Endothelial cell of umbilical vein (primary cell): ENCODE data around the gene ZBTB20. TPM values are rescaled to one million over a fixed set of nuclear protein-coding genes. Genes with fewer than 3 reads are reported as not detected.

Experiments used
- BruUV-seq: library from RNA; stranded (reverse); fragments of 400-500 nt; replicated peaks from 2 replicates; lab custom pipeline; 2021; lab: Mats Ljungman, UMichigan
- CTCF ChIA-PET: fragments of 300-600, 350-600 bp; sonication (Branson Sonifier 250); formaldehyde crosslinking; loops from one replicate; lab custom pipeline; 2021; ENCODE audit warnings: antibody characterized with exemption, inconsistent platforms; lab: Charles Lee
- POLR2A ChIA-PET: fragments of 300-600, 350-600 bp; sonication (Branson Sonifier 250); formaldehyde crosslinking; loops from one replicate; lab custom pipeline; 2021; ENCODE audit warnings: antibody characterized with exemption, inconsistent platforms; lab: Charles Lee
- DNase-seq: peaks from one replicate; pipeline ENCODE4 v3.0.0-alpha.2; 2011; ENCODE audit warnings: low read depth, low spot score
- FAIRE-seq: peaks from 2 replicates; lab custom pipeline; 2011; peaks lifted over from hg19 to GRCh38; lab: Jason Lieb, UNC
- H2AFZ ChIP-seq: 2 replicates; pipeline ENCODE4 v1.6.0; 2012; ENCODE audit warnings: low read depth, low read length, control low read depth, inconsistent platforms
- H3K27ac ChIP-seq: 2 replicates; pipeline ENCODE4 v1.5.1; 2011; ENCODE audit warnings: low read depth, mild to moderate bottlenecking, control low read depth, low read length, moderate library complexity; ENCODE audit not compliant: insufficient read depth
- H3K27me3 ChIP-seq, 2 experiments: 2 replicates each; pipeline versions ENCODE4 v1.6.0 to v1.6.1; 2011; ENCODE audit warnings: low read length in 2 of 2, mixed read lengths in 1 of 2; ENCODE audit not compliant: control insufficient read depth in 2 of 2, insufficient read depth in 2 of 2
- H3K36me3 ChIP-seq, 2 experiments: 2 replicates in 1 of 2; 3 replicates in 1 of 2; pipeline ENCODE4 v1.5.1; 2011; ENCODE audit warnings: low read length in 2 of 2, mild to moderate bottlenecking in 1 of 2, moderate library complexity in 1 of 2; ENCODE audit not compliant: control insufficient read depth in 2 of 2, insufficient read depth in 2 of 2; ENCODE audit errors: extremely low read depth in 1 of 2
- H3K4me1 ChIP-seq: 3 replicates; pipeline ENCODE4 v1.5.1; 2011; ENCODE audit warnings: mild to moderate bottlenecking, low read length; ENCODE audit not compliant: control insufficient read depth, insufficient read depth; ENCODE audit errors: extremely low read depth
- H3K4me2 ChIP-seq: 2 replicates; pipeline ENCODE4 v1.6.1; 2011; ENCODE audit warnings: low read length, control low read depth, mixed read lengths; ENCODE audit not compliant: insufficient read depth
- H3K4me3 ChIP-seq, 3 experiments: fragments of 200-600 bp in 1 of 3; sonication (generic), shearing (Covaris generic) in 1 of 3; replicated peaks in 1 of 3; 2 replicates each; pipeline ENCODE4 v1.5.1; 2011 to 2016; ENCODE audit warnings: control low read depth in 3 of 3, low read length in 3 of 3, mild to moderate bottlenecking in 2 of 3, inconsistent platforms in 1 of 3, low read depth in 1 of 3, moderate library complexity in 1 of 3; ENCODE audit not compliant: insufficient read depth in 1 of 3
- H3K79me2 ChIP-seq: 2 replicates; pipeline ENCODE4 v1.6.0; 2012; ENCODE audit warnings: low read length, inconsistent platforms; ENCODE audit not compliant: control insufficient read depth, insufficient read depth
- H3K9ac ChIP-seq: replicated peaks from 2 replicates; pipeline ENCODE3; 2011; ENCODE audit warnings: low read length, control low read depth; ENCODE audit not compliant: insufficient read depth; ENCODE audit errors: extremely low read depth
- H3K9me1 ChIP-seq: replicated peaks from 3 replicates; pipeline ENCODE4 v1.6.0; 2011; ENCODE audit warnings: mild to moderate bottlenecking, low read length; ENCODE audit not compliant: control insufficient read depth, insufficient read depth; ENCODE audit errors: extremely low read depth
- H3K9me3 ChIP-seq: replicated peaks from 2 replicates; pipeline ENCODE4 v1.5.1; 2012; ENCODE audit warnings: low read length, inconsistent platforms; ENCODE audit not compliant: control insufficient read depth, insufficient read depth
- H4K20me1 ChIP-seq: replicated peaks from 2 replicates; pipeline ENCODE3; 2011; ENCODE audit warnings: mild to moderate bottlenecking, low read length; ENCODE audit not compliant: control insufficient read depth, insufficient read depth; ENCODE audit errors: extremely low read depth
- EZH2 ChIP-seq: IDR thresholded peaks from 2 replicates; pipeline ENCODE4 v1.6.1; 2012; ENCODE audit warnings: borderline replicate concordance, low read depth, mild to moderate bottlenecking, moderate library complexity, low read length, inconsistent platforms; ENCODE audit not compliant: severe bottlenecking
- FOS ChIP-seq: IDR thresholded peaks from 2 replicates; pipeline ENCODE4 v1.6.1; 2011; ENCODE audit warnings: mild to moderate bottlenecking, low read length, moderate library complexity, borderline replicate concordance; ENCODE audit not compliant: insufficient read depth
- GATA2 ChIP-seq: IDR thresholded peaks from 2 replicates; pipeline ENCODE4 v1.7.0; 2011; ENCODE audit warnings: low read depth, mild to moderate bottlenecking, moderate library complexity, mixed read lengths, low read length; ENCODE audit not compliant: insufficient read length, insufficient read depth
- JUN ChIP-seq: IDR thresholded peaks from 2 replicates; pipeline ENCODE4 v1.6.1; 2011; ENCODE audit warnings: borderline replicate concordance, low read depth; ENCODE audit not compliant: insufficient read length, insufficient read depth
- MAX ChIP-seq: IDR thresholded peaks from 2 replicates; pipeline ENCODE4 v1.6.1; 2011; ENCODE audit not compliant: insufficient read depth, insufficient read length
- MYC ChIP-seq: IDR thresholded peaks from one replicate; pipeline ENCODE4 v1.6.1; 2011; ENCODE audit warnings: mild to moderate bottlenecking, low read depth, low read length
- POLR2A ChIP-seq: IDR thresholded peaks from 2 replicates; pipeline ENCODE4 v1.6.1; 2012; ENCODE audit warnings: low read depth, mild to moderate bottlenecking, control low read depth, low read length
- POLR2AphosphoS5 ChIP-seq: IDR thresholded peaks from 2 replicates; pipeline ENCODE4 v1.6.1; 2012; ENCODE audit warnings: low read depth, mild to moderate bottlenecking, control low read depth, low read length, moderate library complexity; ENCODE audit not compliant: insufficient read depth
- dilution Hi-C: fragments of 300-500 bp; cut with MboI; formaldehyde crosslinking; loops from one replicate; pipeline ENCODE4 v1.15.0; 2019; ENCODE audit warnings: low sequenced_read_pairs; ENCODE audit not compliant: extremely low pct_ligation_motif_present
- intact Hi-C: fragments of 100-400 bp; cut with micrococcal nuclease; formaldehyde crosslinking; loops from one replicate; pipeline ENCODE4 v1.10.0; 2022
- polyA plus RNA-seq, 4 experiments: library from polyadenylated mRNA; depleted of rRNA in 3 of 4; stranded (reverse) in 3 of 4; unstranded in 1 of 4; fragments of >200 nt; gene quantifications; 2 replicates each; pipeline versions ENCODE4 v1.2.1 to v1.2.3, GENCODE V29; 2011 to 2012; ENCODE audit warnings: missing spikeins in 1 of 4
- total RNA-seq: library from RNA; stranded (reverse); gene quantifications from 2 replicates; pipeline ENCODE4 v1.2.3, GENCODE V29; 2021
- TF ChIP-seq, protein P1 (sequence below), 2 donors: IDR thresholded peaks; 1 replicate in 1 of 2; 2 replicates in 1 of 2; pipeline ENCODE4 v1.5.1; 2011; ENCODE audit warnings: low read length in 2 of 2, mild to moderate bottlenecking in 2 of 2, moderate library complexity in 2 of 2, control low read depth in 1 of 2, inconsistent platforms in 1 of 2, low read depth in 1 of 2; ENCODE audit not compliant: insufficient read depth in 1 of 2; ENCODE audit errors: extremely low read depth in 1 of 2

ZBTB20 gene
- total and polyA plus RNA-seq, 2 donors (not counting 3 experiments of a cell fraction or from before 2014, with no cell fraction given), result 2.1 to 20.5 TPM

GRCh38 chr3:114308830-114309229 lies 838.3 kb downstream of the ZBTB20 start:
- Histone ChIP-seq H3K9ac (no peak overlapping the region), H3K79me2 (no peaks in the 10 kb centered on the region), H3K27ac (no peak overlapping the region), H3K9me1 (no peaks in the 10 kb centered on the region), H2AFZ (no peak overlapping the region), H3K4me3 (no peak overlapping the region), H3K36me3 (no peaks in the 10 kb centered on the region), H3K4me1 (no peaks in the 10 kb centered on the region), H3K27me3 (peaks cover 2 to 6% of the 10 kb centered on the region in 2 experiments), H3K4me2 (no peak overlapping the region), H4K20me1 (no peaks in the 10 kb centered on the region), H3K9me3 (no peaks in the 10 kb centered on the region)
- no TSS peak for BruUV-seq
- dilution Hi-C loops, result no loop called here
- intact Hi-C loops, result no loop called here
- ChIA-PET CTCF (no interaction called here), POLR2A (no interaction called here)
- TF ChIP-seq MAX (no peak), POLR2A (no peak)
- DNase-seq (no peak), FAIRE-seq (no peak)

DNA sequence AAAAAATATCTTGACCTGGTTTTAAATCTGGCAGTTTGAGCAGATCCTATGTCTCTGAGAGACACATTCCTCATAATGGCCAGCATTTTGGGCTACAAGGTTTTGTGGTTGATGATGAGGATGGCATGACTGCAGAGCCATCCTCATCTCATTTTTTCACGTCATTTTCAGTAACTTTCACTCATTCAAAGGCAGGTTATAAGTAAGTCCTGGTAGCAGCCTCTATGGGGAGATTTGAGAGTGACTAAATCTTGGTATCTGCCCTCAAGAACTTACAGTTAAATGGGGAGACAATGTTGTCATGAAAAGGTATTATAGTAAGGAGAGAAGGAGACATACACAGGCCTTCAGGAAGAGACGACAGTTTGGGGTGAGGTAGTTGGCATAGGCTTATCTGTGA lies 838.7 kb downstream of the ZBTB20 start:
- FAIRE-seq, result no peak

More for the DNA sequence above, 838.7 kb downstream of the ZBTB20 start:
- Histone ChIP-seq H3K4me1 (no peaks in the 10 kb centered on the region), H3K4me3 (no peak overlapping the region), H3K4me2 (no peak overlapping the region), H3K27ac (no peak overlapping the region), H3K27me3 (peaks cover 2 to 6% of the 10 kb centered on the region in 2 experiments), H3K9me3 (no peaks in the 10 kb centered on the region), H2AFZ (no peak overlapping the region), H3K36me3 (no peaks in the 10 kb centered on the region), H3K9me1 (no peaks in the 10 kb centered on the region), H3K9ac (no peak overlapping the region), H3K79me2 (no peaks in the 10 kb centered on the region), H4K20me1 (no peaks in the 10 kb centered on the region)
- BruUV-seq, result no TSS peak
- intact Hi-C loops (no loop called here), dilution Hi-C loops (no loop called here)
- TF ChIP-seq GATA2 (no peak), FOS (no peak), MAX (no peak), EZH2 (no peak), MYC (no peak), POLR2AphosphoS5 (no peak), JUN (no peak), POLR2A (no peak)
- TF ChIP-seq, protein P1, sequence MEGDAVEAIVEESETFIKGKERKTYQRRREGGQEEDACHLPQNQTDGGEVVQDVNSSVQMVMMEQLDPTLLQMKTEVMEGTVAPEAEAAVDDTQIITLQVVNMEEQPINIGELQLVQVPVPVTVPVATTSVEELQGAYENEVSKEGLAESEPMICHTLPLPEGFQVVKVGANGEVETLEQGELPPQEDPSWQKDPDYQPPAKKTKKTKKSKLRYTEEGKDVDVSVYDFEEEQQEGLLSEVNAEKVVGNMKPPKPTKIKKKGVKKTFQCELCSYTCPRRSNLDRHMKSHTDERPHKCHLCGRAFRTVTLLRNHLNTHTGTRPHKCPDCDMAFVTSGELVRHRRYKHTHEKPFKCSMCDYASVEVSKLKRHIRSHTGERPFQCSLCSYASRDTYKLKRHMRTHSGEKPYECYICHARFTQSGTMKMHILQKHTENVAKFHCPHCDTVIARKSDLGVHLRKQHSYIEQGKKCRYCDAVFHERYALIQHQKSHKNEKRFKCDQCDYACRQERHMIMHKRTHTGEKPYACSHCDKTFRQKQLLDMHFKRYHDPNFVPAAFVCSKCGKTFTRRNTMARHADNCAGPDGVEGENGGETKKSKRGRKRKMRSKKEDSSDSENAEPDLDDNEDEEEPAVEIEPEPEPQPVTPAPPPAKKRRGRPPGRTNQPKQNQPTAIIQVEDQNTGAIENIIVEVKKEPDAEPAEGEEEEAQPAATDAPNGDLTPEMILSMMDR (IDR thresholded peaks at IDR 0.05; ENCODE audit: extremely low read depth in 1 of 2, insufficient read depth in 1 of 2, low read depth in 1 of 2, low read length in 2 of 2), result no peak
- DNase-seq, result no peak
- ChIA-PET POLR2A (no interaction called here), CTCF (interaction anchor here (1.4 kb wide), 1 partner anchor 19 kb away, joined by 3 read pairs; no protein-coding TSS in a partner anchor)
